GM19468 (cell line): ENCODE measurements around the gene VAPB.
"Not testable (repeated sequence)": the region's sequence is repeated elsewhere in the genome, so short reads cannot be mapped to it uniquely, and the experiment has no call there.

Experiments
- ATAC-seq: cut with Tn5 transposase; IDR thresholded peaks from one replicate; pipeline ENCODE4 v1.9.1; 2021; ENCODE audit warnings: mild to moderate bottlenecking, moderate library complexity, moderate number of reproducible peaks; ENCODE audit not compliant: unreplicated experiment; ENCODE audit errors: extremely low read depth

The VAPB gene, protein sequence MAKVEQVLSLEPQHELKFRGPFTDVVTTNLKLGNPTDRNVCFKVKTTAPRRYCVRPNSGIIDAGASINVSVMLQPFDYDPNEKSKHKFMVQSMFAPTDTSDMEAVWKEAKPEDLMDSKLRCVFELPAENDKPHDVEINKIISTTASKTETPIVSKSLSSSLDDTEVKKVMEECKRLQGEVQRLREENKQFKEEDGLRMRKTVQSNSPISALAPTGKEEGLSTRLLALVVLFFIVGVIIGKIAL

DNA sequence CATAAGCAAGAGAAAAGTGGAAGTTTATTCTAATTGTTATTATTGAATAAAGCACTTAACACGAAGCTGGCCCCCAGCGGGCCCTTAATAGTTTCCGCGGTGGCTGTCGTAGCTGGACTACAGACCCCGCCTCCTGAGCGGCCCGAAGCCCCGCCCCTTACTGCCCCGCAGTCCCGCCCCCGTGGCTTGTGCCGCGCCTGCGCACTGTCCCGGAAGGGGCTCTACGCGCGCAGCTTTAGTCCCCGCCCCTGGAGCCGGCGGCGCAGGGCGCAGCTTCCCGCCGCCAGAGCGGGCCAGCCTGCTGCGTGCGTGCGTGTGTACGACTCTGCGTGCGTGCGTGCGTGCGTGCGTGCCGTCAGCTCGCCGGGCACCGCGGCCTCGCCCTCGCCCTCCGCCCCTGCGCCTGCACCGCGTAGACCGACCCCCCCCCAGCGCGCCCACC lies at the start of gene VAPB:
TSS of gene VAPB (plus strand) at position 348 of the 442 bp plus-strand sequence. CDS start 231 bp downstream, outside the sequence.
- ATAC-seq = peak; percentile 84

DNA sequence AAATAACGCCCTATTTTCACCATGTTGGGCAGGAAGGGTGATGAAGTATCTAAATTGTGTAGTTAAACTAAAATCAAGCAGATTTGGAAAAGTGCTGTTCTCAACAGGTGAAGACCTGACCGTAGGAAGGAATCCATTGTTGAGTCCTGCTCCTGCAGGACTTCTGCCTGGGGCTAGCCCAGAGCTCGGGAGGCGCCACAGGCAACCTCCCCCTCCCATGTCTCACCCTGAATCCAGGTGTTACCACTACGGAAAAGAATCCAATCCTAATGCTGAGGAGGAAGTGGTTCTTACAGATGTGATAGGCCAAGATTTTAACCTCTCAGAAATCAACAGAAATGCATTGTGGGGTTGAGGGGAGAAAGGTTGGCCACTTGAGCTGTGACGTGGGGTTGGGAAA lies 49.3 kb upstream of the VAPB start:
- no peak for ATAC-seq

DNA sequence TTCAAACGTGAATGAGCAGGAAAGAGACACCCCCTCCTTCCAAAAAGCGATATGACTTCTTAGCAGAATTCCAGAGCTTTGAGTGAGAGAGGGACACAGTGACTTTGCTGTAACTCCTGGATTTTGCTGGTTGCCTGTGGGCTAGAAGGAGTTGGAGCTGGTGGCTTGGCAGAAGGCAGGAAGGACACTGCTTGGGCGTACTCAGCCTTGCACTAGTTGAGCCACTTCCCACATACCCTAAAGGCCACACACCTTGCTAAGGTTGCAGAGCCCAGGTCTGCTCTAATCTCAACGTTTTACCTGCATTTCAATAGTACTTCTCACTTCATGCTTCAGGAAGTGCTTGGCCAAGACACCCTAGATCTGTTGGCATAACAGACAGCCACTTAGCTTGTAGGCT lies 48.9 kb upstream of the VAPB start:
- no peak for ATAC-seq

DNA sequence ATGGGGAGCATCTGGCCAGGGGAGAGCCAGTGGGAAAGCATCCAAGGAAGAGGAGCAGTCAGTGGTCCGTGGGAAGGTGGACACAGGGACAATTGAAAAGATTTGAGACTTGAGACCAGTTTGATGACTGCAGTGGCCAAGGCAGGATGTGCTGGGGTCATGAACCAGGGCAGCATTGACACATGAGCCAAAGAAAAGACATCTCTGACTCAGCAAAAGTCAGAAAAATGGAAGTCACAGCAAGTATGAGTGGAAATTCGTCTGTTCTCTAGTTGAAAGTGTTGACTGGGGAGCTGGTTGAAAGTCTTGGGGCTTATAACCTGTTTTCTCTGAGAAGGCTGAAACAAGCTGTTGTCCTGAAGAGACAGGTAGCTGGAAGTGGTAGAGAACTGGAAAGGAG lies 48.2 kb upstream of the VAPB start:
- no peak for ATAC-seq

DNA sequence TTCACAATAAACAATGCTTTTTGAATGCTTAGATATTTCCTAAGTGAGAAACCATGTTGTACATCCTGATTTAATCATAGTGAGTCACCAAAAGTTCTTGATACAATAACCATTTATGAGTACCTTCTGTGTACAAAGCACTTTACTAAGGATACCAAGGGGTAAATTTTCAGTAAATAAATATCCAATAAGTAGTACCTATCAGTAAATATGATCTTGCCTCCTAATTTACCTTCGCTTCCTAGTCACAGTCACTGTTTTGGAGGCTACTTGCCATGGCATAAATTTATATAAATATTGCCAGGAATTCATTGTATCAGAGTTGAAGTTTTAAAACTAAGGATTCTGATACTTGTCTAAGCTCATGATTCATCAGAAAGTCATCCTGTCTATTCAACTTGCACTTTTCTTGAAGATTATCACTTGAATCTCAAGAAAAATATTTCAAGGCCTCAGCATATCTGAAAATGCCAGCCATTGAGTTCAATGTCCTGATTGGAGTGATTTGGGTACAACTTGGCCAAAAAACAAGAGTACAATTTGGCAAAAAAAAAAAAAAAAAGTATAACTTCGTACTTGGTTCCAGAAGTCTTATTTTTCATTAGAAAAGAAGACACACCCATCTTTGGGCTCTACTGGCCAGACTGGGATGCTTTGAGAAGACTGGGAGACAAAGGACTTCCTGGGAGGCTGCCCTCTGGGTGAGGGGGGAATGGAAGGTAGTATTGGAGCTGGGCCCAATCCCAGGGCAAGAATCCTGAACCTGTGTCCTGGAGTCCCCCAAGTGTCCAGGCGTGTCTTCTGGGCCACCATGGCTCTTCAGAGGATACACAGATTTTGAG lies 46.7 kb upstream of the VAPB start:
- ATAC-seq = no peak

DNA sequence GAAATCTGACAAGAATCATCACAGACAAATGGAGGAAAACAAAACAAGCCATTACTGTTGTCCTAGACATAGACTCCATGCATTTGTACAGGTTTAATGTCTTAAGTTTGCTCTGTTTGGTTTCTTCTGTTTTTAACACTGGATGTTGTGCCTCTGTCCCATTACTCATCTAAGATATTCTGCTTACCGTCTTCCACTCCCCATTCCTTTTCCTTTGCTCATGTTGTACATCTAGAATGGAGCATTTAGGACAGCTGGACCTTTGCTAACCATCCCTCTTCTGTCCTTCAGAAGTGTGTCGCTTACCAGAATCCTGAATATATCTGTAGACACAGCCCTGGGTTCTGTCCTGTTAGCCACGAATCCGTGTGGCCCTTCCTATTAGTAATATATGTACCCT lies 44.3 kb upstream of the VAPB start:
- no peak for ATAC-seq

DNA sequence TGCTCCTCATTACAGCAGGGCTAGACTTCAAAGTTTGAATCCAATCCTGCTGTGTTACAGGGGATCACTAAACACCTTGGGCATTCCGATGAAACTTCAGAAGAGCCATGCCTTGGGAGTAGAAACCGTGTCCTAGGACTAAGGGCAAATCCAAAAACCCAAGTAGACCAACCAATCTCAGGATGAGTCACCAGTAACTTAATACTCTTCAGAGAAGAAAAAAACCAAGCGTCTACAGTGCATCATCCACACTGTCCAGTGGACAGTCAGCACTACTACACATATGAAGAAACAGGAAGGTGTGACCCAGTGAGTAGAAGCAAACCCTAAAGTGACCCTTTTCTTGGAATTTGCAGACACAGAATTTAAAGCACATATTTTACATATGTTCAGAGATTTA lies 39.5 kb upstream of the VAPB start:
- ATAC-seq = no peak

DNA sequence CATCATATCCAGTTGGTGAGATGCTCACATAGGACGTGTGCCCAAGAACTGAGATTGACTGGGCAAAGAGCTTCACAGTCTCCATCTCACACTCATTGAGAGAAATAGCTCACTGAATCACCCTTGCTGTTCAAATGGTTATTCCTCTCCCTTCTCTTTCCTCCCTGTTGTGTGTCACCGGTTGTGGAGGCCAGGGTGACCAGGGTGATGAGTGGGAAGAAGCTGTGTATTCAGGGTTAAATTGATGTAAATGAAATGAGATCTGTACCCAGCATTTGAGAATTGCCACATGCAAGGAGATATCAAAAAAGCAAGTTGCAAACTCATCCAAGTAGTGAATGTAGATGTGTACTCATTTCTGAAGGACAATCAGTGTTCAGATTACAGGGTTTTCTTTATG lies 36.6 kb upstream of the VAPB start:
- ATAC-seq = no peak

DNA sequence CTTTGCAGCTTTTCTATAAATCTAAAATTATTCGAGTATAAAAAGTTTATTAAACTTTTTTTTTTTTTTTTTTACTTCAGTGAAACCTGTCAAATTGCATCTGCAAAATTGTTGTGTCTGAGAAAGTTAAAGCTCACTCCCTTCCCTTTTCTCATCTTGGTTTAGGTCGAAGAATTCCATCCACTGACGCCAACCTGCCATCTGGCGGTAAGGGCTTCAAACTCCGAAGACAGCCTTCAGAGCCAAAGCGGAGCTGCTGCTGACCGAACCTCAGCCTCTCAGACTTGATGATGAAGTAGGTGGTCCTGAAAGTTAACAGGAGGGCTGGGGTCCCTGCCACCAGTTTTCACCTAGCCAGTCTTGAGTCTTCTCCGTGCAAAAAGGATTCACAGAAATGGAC lies 29.6 kb upstream of the VAPB start:
- ATAC-seq = no peak

DNA sequence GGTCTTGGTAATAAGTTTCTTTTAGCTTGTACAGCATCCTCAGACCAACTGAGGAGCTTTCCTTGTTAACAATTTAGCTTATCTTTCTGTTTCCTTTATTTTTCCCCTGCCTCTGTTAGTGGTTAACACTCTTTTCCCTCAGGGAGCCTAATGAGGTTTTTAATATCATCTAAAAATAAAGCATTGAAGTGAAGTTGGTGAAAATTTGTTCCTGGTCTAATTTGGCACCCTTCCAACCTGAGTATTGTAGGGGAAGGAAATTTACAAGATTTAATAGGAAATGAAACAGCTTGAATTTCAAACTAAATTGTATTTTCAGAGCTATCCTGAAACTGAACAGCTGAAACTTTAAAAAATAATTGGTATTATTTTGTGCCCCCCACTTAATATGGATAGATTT lies 28.1 kb upstream of the VAPB start:
- ATAC-seq = no peak

DNA sequence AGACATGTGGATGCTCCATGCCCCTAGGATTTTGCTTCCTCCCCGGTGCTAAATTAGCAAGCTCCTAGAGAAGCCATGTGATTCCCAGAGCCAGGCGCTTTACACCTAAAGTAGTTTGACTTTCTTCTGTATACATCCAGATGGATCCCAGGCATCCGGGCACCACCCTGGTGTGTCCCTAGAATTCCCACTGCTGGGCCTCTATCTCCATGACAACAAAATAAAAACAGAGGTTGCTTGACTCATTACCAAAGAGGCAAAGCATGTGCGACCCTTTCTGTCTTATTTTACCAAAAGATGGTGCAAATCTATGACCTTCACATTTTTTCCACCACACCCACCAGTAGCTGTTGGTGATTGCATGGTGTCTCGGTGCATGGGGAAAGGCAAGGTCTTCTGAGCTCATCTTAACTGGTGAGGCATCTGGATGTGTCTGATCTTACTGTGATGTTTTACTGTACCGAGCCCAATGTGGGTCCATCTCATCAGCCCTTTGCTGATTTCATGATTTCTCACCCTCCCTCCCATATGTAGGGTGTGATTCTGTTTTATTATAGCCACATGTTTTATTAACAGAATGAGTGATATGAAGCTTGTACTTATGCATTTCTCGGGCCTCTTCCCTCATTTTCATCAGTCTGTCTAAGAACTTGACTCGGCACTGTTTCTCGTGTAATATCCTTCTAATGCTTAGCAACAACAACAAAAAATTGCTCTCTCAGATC lies 27.4 kb upstream of the VAPB start:
- ATAC-seq = no peak

DNA sequence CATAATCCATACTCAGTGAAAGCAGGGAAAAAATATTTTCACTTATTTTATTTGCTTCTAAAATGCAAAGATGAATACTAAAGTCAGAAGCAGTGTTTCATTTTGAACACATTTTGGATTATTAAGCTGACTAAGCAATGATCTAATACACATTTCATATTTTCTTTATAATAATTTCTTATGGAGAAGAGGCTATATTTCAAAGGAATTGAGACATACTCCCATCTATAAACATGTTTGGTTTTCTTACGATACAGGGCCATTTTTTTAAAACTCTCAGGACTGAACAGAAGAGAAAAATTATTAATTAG lies 26.9 kb upstream of the VAPB start:
- ATAC-seq = no peak

DNA sequence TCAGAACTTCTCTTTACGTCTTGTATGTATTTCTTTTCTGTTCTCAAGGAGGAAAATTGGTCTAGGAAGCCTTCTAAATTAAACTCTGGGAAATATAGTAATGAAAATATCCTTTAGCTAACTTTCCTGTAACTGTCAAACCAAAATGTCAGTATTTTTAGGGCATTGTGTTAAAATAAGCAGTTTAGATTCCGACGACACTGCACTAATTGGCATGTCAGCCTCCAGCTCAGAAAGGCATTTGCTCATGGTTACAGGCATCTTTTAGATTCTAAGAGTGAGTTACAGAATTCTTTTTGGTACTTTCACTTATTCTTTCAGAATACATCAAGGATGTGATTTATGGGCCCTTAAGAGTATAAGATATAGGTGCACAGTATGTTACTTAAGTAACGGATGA lies 26.1 kb upstream of the VAPB start:
- no peak for ATAC-seq

DNA sequence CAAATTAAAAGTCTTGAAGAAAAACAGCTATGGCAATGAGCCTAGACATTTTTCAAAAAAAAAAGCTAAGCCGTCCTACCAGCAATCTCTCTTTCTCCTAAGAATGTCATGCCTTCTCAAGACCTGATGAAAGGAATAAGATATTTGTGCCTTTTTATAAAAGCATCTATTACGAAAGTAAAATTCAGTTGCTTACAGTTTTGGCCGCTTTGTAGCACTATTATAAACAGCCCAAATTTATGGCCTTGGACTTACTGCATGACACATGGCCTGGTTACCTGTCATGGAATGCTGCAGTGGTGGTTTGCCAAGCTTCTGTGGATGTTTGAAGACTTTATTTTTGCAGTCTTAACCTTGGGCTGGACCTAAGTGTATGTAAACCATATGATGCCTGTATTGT lies 22.2 kb upstream of the VAPB start:
- no peak for ATAC-seq

DNA sequence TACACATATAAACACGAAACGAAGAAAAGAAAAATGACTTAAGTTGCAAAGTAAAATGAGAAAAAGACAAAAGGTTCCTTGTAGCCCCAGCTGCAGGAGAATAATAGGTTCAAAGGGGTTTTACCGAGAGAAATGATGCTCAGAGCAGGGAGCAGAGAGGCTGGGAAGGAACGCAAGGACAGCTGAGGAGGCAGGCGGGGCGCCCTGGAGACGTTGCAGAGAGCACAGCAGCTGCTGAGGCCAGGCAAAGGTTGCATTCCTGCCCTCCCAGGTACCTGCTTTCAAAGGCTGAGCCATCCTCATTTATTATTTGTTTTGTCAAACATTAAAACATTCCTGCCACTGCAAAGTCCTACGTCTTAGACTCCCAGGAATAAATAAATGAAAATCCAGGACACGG lies 16.2 kb upstream of the VAPB start:
- no peak for ATAC-seq

DNA sequence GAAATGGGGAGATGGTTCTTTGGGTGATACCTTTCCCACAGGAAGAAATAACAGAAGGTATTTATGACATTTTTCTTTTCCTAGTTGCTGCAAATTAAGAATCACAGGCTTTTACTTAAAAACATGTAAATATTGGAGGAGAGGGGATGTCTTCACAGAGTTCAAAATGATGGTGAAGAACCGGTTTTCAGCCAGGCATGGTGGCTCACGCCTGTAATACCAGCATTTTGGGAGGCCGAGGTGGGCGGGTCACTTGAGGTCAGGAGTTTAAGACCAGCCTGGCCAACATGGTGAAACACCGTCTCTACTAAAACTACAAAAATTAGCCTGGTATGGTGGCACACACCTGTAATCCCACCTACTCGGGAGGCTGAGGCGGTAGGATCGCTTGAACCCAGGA lies 15.7 kb upstream of the VAPB start:
- not testable (repeated sequence) for ATAC-seq

DNA sequence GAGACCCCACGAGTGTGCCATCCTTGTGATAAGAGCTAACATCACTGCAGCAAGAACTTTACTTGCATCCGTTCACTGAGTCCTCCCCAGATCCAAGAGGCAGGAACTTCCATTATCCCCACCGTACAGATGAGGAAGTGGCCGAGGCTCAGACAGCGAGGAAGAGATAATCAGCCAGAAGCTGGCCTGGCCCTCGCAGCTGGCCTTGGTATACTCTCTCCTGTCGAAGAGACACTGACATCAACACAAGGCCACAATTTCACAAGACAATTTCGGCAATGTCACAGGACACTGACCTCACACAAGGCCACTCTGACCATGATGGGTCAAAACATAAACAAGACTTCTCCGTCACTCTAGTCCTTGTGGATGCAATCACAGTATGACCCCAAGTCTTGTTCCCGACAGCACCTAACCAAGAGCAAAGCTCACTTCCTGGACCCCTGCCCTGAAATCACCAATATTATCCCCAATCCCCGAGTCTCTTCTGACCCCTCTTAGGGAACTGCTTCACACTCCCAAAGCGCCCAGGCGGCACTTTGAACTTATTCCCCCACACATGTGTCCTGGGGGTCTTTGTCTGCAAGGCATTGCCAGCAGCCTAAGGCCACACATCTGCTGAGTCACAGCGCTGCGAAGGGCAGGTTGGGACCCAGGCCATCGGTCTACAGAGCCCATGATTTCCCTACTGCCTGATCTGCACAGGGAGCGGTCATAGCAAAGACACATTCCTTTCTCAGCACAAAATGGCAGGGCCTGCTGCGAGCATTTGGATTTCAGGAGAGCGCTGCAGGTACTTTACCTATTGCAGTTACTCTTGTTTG lies 14.8 kb upstream of the VAPB start:
- no peak for ATAC-seq

DNA sequence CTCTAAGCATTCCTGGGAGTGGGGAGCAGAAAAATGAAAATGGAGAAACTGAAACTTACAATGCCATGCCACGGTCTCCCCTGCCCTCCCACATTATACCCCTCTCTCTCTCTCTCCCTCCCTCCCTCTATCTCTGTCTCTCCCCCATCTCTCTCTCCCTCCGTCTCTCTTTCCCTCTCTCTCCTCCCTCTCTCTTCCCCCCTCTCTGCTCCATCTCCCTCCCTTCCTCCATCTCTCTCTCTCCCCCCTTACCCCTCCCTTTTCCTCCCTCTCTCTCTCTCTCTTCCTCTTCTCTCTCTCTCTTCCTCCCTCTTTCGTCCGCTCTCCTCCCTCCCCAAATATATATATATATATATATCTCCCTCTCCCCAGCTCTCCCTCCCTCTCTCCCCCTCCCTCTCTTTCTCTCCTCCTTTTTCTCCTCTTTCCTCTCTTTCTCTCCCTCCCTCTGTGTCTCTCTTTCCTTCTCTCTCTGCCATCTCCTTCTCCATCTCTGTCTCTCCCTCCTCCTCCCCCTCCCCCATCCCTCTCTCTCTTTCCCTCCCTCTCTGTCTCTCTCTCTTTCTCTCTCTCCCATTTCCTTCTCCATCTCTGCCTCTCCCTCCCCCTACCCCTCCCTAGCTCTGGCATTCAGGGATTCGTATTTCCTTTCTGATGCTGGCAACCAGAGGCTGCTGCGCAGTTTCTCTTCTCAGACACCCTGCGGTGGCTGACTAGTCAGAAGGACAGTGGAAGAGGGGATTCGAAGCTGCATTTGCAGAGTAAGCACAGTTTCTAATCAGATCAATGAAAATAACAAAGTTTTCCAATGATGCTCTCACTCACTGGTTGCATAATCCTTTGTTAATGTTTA lies 13.9 kb upstream of the VAPB start:
- ATAC-seq = no peak

DNA sequence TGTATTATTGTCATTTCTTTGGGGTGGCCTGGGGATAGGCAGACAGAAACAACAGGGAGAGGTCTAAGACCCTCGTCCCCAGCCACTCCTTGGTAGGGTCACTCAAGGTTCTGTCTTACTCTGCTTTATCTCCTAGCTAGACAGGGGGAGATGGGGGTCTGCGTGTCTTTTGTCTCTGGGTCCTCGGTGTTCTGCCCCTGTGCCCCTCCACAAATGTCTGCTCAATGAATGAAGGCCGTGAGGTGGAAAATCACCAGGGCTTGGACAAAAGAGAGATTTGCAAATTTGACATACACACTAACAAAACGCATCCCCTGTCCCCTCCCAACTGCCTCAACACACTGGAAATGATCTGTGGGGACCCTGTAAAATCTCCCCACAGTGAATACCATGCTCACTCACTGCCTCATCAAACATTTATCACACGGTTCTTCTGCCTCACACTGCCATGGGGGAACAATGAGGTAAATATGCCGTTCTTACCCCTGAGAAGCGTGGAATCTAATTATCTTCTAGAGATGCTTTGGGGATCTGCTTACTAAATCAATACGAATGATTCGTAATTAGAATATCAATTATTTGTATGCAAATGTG lies 13.2 kb upstream of the VAPB start:
- ATAC-seq = no peak
